Fibroblast of lung (primary cell): ENCODE data around the gene SCMH1. TPM values are rescaled to one million over a fixed set of nuclear protein-coding genes. Genes with fewer than 3 reads are reported as not detected.

Experiments used
- DNase-seq, 2 donors: peaks; one replicate each; pipeline versions ENCODE4 v3.0.0 to v3.0.0-alpha.2; 2010; ENCODE audit warnings: low read depth in 2 of 2
- H2AFZ ChIP-seq: 2 replicates; pipeline ENCODE4 v1.5.1; 2012; ENCODE audit warnings: low read length, control low read depth, inconsistent platforms
- H3K27ac ChIP-seq: 2 replicates; pipeline ENCODE4 v1.5.1; 2011; ENCODE audit warnings: low read length, control low read depth; ENCODE audit not compliant: insufficient read depth
- H3K27me3 ChIP-seq: 2 replicates; pipeline ENCODE4 v1.5.1; 2011; ENCODE audit warnings: mild to moderate bottlenecking, low read length; ENCODE audit not compliant: control insufficient read depth, insufficient read depth
- H3K36me3 ChIP-seq: 2 replicates; pipeline ENCODE4 v1.5.1; 2011; ENCODE audit warnings: low read length; ENCODE audit not compliant: control insufficient read depth, insufficient read depth
- H3K4me1 ChIP-seq: 2 replicates; pipeline ENCODE4 v1.5.1; 2011; ENCODE audit warnings: low read length; ENCODE audit not compliant: control insufficient read depth, insufficient read depth; ENCODE audit errors: extremely low read depth
- H3K4me2 ChIP-seq: 2 replicates; pipeline ENCODE4 v1.5.1; 2011; ENCODE audit warnings: low read length, control low read depth; ENCODE audit not compliant: insufficient read depth; ENCODE audit errors: extremely low read depth
- H3K4me3 ChIP-seq, 4 experiments: fragments of 200-600 bp in 1 of 4; sonication (generic) in 1 of 4; replicated peaks in 1 of 4; 2 replicates each; pipeline ENCODE4 v1.5.1; 2011 to 2016; ENCODE audit warnings: low read length in 4 of 4, low read depth in 3 of 4, mild to moderate bottlenecking in 3 of 4, control low read depth in 2 of 4, inconsistent platforms in 1 of 4, mixed read lengths in 1 of 4; ENCODE audit not compliant: insufficient read depth in 1 of 4; ENCODE audit errors: control extremely low read depth in 1 of 4
- H3K79me2 ChIP-seq: 2 replicates; pipeline ENCODE4 v1.5.1; 2012; ENCODE audit warnings: mild to moderate bottlenecking, low read length, inconsistent platforms; ENCODE audit not compliant: control insufficient read depth, insufficient read depth
- H3K9ac ChIP-seq: 2 replicates; pipeline ENCODE4 v1.5.1; 2011; ENCODE audit warnings: mild to moderate bottlenecking, low read length, control low read depth; ENCODE audit not compliant: insufficient read depth
- H3K9me3 ChIP-seq: 2 replicates; pipeline ENCODE4 v1.5.1; 2012; ENCODE audit warnings: low read depth, low read length; ENCODE audit not compliant: control insufficient read depth, insufficient read depth
- H4K20me1 ChIP-seq: 2 replicates; pipeline ENCODE4 v1.5.1; 2011; ENCODE audit warnings: low read length; ENCODE audit not compliant: control insufficient read depth, insufficient read depth; ENCODE audit errors: extremely low read depth
- EZH2 ChIP-seq: IDR thresholded peaks from 2 replicates; pipeline ENCODE4 v1.5.1; 2012; ENCODE audit warnings: low read length, control low read depth, mild to moderate bottlenecking; ENCODE audit errors: missing control alignments
- polyA plus RNA-seq, 2 donors: library from polyadenylated mRNA; depleted of rRNA in 1 of 2; stranded (reverse) in 1 of 2; unstranded in 1 of 2; fragments of >200 nt; gene quantifications; 2 replicates each; pipeline ENCODE4 v1.2.1, GENCODE V29; 2011 to 2012; ENCODE audit warnings: missing spikeins in 1 of 2
- total RNA-seq: library from RNA; depleted of rRNA; stranded (reverse); fragments of >200 nt; gene quantifications from 2 replicates; pipeline ENCODE4 v1.2.1, GENCODE V29; 2014
- TF ChIP-seq, protein P1 (sequence below), 2 donors: IDR thresholded peaks in 1 of 2; conservative IDR thresholded peaks in 1 of 2; 1 replicate in 1 of 2; 2 replicates in 1 of 2; pipeline ENCODE4 v1.5.1; 2011 to 2012; ENCODE audit warnings: low read length in 2 of 2, control low read depth in 1 of 2, inconsistent platforms in 1 of 2, low read depth in 1 of 2, mild to moderate bottlenecking in 1 of 2

SCMH1 gene
- total and polyA plus RNA-seq, 2 donors (not counting 1 experiment from before 2014, with no cell fraction given): 20.8 to 24.8 TPM

DNA sequence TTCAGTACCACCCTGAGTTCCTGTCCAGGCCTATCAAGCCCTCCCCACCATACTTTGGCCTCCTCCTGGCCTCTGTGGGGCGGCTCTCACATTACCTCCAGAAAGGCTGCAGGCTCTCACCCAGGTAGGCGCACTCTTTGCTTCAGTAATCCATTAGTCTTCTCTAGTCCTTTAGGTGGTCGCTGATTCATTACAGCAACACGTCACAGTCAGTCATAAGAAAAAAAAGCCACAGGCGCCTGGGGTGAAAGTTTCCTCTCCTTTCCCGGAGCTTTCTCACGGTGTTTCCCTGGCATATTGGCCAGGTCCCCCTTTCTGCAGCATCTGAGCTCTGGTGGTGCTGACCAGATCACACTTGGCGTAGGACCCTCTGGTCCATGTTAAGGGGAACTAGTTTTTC lies 232.6 kb downstream of the SCMH1 start:
- H3K36me3 ChIP-seq: peaks cover 36% of the 10 kb centered on the region
- no peaks in the 10 kb centered on the region for H3K27me3 ChIP-seq
- H3K4me3 ChIP-seq: no peak overlapping the region
- TF ChIP-seq, protein P1, sequence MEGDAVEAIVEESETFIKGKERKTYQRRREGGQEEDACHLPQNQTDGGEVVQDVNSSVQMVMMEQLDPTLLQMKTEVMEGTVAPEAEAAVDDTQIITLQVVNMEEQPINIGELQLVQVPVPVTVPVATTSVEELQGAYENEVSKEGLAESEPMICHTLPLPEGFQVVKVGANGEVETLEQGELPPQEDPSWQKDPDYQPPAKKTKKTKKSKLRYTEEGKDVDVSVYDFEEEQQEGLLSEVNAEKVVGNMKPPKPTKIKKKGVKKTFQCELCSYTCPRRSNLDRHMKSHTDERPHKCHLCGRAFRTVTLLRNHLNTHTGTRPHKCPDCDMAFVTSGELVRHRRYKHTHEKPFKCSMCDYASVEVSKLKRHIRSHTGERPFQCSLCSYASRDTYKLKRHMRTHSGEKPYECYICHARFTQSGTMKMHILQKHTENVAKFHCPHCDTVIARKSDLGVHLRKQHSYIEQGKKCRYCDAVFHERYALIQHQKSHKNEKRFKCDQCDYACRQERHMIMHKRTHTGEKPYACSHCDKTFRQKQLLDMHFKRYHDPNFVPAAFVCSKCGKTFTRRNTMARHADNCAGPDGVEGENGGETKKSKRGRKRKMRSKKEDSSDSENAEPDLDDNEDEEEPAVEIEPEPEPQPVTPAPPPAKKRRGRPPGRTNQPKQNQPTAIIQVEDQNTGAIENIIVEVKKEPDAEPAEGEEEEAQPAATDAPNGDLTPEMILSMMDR (conservative IDR thresholded peaks at IDR 0.05 in 1 of 2, IDR thresholded peaks at IDR 0.05 in 1 of 2; ENCODE audit: low read depth in 1 of 2, low read length in 2 of 2): no peak
- TF ChIP-seq EZH2: no peak
- H3K27ac ChIP-seq: no peak overlapping the region
- H3K79me2 ChIP-seq: no peaks in the 10 kb centered on the region
- no peaks in the 10 kb centered on the region for H3K4me1 ChIP-seq
- no peaks in the 10 kb centered on the region for H3K9me3 ChIP-seq
- H2AFZ ChIP-seq: no peak overlapping the region
- no peak overlapping the region for H3K4me2 ChIP-seq
- peaks cover 2% of the 10 kb centered on the region for H4K20me1 ChIP-seq
- DNase-seq: peak in 1 of 2 donors; percentile 35
- no peak overlapping the region for H3K9ac ChIP-seq

DNA sequence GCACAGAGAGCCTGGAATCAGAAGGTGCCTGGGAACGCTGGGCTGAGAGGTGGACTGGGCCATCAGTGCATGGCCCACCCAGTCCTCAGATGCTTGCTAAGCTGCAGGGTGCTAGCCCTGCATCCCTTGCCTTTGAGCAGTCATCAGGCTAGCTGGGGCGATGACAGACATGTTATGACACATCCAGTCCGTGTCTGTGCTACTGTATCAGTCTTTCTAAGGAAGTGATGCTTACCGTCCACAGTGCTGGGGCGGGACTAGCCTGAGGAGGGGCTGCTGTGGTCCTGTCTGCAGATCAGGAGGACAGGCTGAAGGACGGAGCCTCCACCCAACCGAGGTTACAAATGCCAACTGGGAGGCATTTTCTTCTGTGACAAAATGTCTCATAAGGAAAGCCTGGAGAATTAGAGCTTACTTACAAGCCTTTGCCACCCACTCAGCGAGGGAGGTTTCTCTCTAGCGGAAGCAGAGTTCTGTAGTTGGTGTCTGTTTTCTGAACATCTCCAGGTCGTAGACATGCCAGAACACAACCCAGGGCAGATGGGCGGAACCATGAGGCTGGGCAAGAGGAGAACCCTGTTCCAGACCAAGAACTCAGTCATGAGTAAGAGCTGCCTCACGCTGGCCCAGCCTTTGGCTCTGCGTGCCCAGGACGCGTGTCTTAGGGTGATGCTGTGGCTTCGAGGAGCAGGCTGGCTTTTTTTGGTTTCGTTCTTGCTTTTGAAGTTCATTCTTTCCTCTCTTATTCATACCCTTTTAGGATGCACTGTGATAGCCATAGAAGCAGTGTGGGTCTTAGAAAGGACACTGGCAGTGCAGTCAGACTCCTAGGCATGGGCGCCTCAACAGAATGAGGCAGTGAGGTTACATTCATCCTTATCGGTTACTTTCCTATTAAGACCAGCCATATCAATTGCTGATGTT lies 234.9 kb downstream of the SCMH1 start:
- Histone ChIP-seq H3K4me1 (peaks cover 6% of the 10 kb centered on the region), H3K4me3 (no peak overlapping the region), H3K27me3 (no peaks in the 10 kb centered on the region), H3K4me2 (no peak overlapping the region), H4K20me1 (peaks cover 2% of the 10 kb centered on the region), H3K9ac (no peak overlapping the region), H3K27ac (no peak overlapping the region), H3K79me2 (no peaks in the 10 kb centered on the region), H3K9me3 (no peaks in the 10 kb centered on the region), H3K36me3 (peaks cover 39% of the 10 kb centered on the region), H2AFZ (no peak overlapping the region)
- TF ChIP-seq EZH2: no peak
- TF ChIP-seq, protein P1 (conservative IDR thresholded peaks at IDR 0.05 in 1 of 2, IDR thresholded peaks at IDR 0.05 in 1 of 2; ENCODE audit: low read depth in 1 of 2, low read length in 2 of 2): no peak
- peak in 1 of 2 donors; percentile 57 for DNase-seq

DNA sequence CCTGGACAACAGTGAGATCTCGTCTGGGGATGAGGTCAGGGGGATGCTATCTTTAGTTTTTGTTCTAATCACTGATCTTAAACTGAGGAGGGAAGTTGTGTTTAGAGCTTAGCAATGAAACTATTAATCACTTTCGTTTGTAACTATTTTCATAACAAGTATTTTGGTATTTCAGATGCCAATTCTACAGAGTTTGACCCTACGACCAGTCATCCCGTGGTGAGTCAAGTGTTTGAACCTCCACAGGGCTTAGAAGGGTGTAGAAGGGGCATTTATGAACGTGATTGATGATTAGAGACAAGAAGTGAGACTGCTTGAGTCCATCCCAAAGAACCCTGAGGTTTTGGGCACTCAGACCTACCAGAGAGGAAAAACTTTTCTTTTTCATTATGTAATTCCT lies 236.2 kb downstream of the SCMH1 start:
- TF ChIP-seq, protein P1 (conservative IDR thresholded peaks at IDR 0.05 in 1 of 2, IDR thresholded peaks at IDR 0.05 in 1 of 2; ENCODE audit: low read depth in 1 of 2, low read length in 2 of 2): no peak
- TF ChIP-seq EZH2: no peak
- Histone ChIP-seq H3K27ac (no peak overlapping the region), H3K36me3 (peaks cover 28% of the 10 kb centered on the region), H3K79me2 (no peaks in the 10 kb centered on the region), H3K9ac (no peak overlapping the region), H3K27me3 (no peaks in the 10 kb centered on the region), H3K4me2 (no peak overlapping the region), H3K4me3 (no peak overlapping the region), H4K20me1 (no peaks in the 10 kb centered on the region), H3K9me3 (no peaks in the 10 kb centered on the region), H3K4me1 (peaks cover 6% of the 10 kb centered on the region), H2AFZ (no peak overlapping the region)
- DNase-seq: peak in 1 of 2 donors; percentile 67
